ENCODE results near the gene SDK1. TPM values are rescaled to one million over a fixed set of nuclear protein-coding genes. Genes with fewer than 3 reads are reported as not detected.

Gene SDK1
- total and polyA plus RNA-seq, 2 of the 8 experiments (the other 6 are each of a cell fraction or from before 2014, with no cell fraction given): 3.3 to 7.2 TPM

DNA sequence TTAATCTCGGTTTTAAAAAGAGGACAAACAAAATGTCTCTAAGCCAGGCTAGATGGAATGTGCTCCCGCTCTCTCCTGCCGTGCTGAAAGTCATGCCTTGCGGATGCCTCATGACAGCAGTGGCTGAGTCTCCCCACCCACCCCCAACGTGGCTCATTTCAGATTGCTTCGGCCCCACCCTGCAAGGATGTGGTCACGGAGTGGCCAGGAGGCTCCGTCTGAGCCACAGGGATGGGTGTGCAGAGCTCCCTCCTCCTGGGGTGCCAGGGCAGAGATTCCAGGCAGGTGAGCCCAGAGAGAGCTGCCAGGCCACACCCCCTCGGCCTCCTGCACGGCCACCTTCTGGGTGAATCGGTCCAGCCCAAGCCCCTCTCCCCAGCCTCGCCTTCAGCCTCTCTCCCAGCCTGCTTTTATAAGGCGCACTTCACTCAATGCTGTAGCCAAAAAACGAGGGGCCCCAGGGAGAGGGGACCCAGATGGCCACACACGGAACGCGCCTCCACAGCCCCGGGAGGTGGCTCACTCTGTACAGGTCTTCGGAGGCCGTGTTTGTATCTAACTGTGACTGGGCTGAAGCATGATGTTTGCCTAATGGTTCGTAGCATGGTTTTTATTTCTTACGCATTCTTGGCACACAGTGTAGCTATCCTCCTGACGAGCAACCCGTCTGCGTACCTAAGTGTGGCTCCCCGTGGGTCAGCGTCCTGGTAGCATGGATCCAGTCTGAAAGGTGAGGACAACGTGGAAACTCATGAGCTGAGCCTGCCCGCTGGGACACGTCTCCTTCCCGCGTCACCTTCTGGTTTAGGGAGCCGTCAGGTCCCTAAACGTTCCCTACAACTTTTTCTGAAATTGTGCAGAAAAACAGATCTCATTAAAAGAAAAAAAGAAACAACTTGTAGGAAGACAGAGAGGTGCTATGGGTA is 967.3 kb downstream of the SDK1 start:
- Histone ChIP-seq H3K14ac (ENCODE audit: insufficient read length) (no peak overlapping the region), H2BK120ac (replicated peaks; ENCODE audit: low read depth, low read length) (no peak overlapping the region), H3K9ac (replicated peaks in 1 of 4; ENCODE audit: extremely low read depth in 1 of 4, low read depth in 3 of 4, low read length in 3 of 4) (no peak overlapping the region), H3K4ac (replicated peaks; ENCODE audit: insufficient read length, low read depth, low read length) (peak overlapping the region; percentile 46), H3K23ac (ENCODE audit: insufficient read length) (no peak overlapping the region), H3K23me2 (ENCODE audit: low read depth, low read length) (no peaks in the 10 kb centered on the region), H2BK15ac (ENCODE audit: low read length) (peak overlapping the region; percentile 49; the same call in 1 of the 2 replicates), H2BK20ac (ENCODE audit: low read length) (no peak overlapping the region), H2AFZ (ENCODE audit: low read length) (no peak overlapping the region), H3K4me3 (ENCODE audit: extremely low read depth in 1 of 4, insufficient read depth in 2 of 4, low read depth in 3 of 4, low read length in 4 of 4) (no peak overlapping the region), H4K20me1 (replicated peaks in 1 of 2; ENCODE audit: control insufficient read depth in 1 of 2, insufficient read depth in 2 of 2, low read length in 2 of 2) (no peaks in the 10 kb centered on the region), H4K91ac (replicated peaks; ENCODE audit: insufficient read length, low read length) (peak overlapping the region; percentile 46), H3K4me1 (replicated peaks in 1 of 4; ENCODE audit: control insufficient read depth in 3 of 4, insufficient read depth in 4 of 4, low read length in 3 of 4) (no peaks in the 10 kb centered on the region; a peak in 5 of 7 replicates), H4K8ac (ENCODE audit: extremely low read depth, insufficient read depth, low read length) (peak overlapping the region; percentile 72), H3K79me1 (ENCODE audit: low read depth, low read length) (no peaks in the 10 kb centered on the region), H3K36me3 (ENCODE audit: control insufficient read depth in 2 of 4, insufficient read depth in 4 of 4, low read length in 3 of 4) (no peaks in the 10 kb centered on the region), H3K4me2 (ENCODE audit: insufficient read depth in 1 of 2, low read depth in 2 of 2, low read length in 2 of 2) (no peak overlapping the region), H3K9me3 (ENCODE audit: insufficient read depth in 2 of 2, low read depth in 1 of 2, low read length in 1 of 2) (peaks cover 0 to 3% of the 10 kb centered on the region in 2 experiments; a peak in 1 of 4 replicates), H3K79me2 (ENCODE audit: control insufficient read depth in 1 of 2, insufficient read depth in 2 of 2, low read length in 2 of 2) (no peaks in the 10 kb centered on the region), H3K27me3 (replicated peaks in 1 of 4; ENCODE audit: control insufficient read depth in 3 of 4, extremely low read depth in 1 of 4, insufficient read depth in 3 of 4, low read length in 3 of 4) (no peaks in the 10 kb centered on the region), H3K18ac (ENCODE audit: extremely low read depth, low read length) (no peak overlapping the region), H2BK12ac (ENCODE audit: low read depth, low read length) (no peak overlapping the region), H3K27ac (ENCODE audit: low read depth, low read length) (no peak overlapping the region), H4K5ac (ENCODE audit: insufficient read length, low read depth, low read length) (no peak overlapping the region), H2BK5ac (ENCODE audit: low read depth, low read length) (no peak overlapping the region), H3K56ac (replicated peaks; ENCODE audit: insufficient read length, low read depth, low read length) (no peak overlapping the region), H2AK5ac (ENCODE audit: low read depth, low read length) (0 out of 2 replicates have a peak overlapping the region, but pooled peaks have one; percentile 84)
- no peak for FAIRE-seq
- POLR2A ChIA-PET (ENCODE audit: partially characterized antibody): no interaction called here
- DNase-seq (ENCODE audit: low read depth in 1 of 2, low spot score in 2 of 2): peak in 1 of 2 experiments; percentile 46
- WGBS, 2 experiments (ENCODE audit: extremely low coverage in 1 of 2, insufficient coverage in 1 of 2, insufficient read length in 1 of 2, insufficient replicate concordance in 2 of 2, low coverage in 1 of 2, low lambda C conversion rate in 2 of 2, missing lambda C conversion rate in 1 of 2): 88% methylated on average over 31 of the region's 34 CpGs; no CpG with 5 or more reads in 1 of the 2 experiments
- CTCF ChIA-PET (ENCODE audit: partially characterized antibody): interaction anchor here (0.5 to 1.3 kb wide), 3 partner anchors 24 to 359 kb away, joined by 3 to 4 read pairs (median 3); no protein-coding TSS in a partner anchor
- TF ChIP-seq RNF2 (IDR thresholded peaks at IDR 0.05; ENCODE audit: borderline replicate concordance, low read depth, low read length, missing control alignments, poor library complexity, severe bottlenecking) (no peak), EP300 (IDR thresholded peaks at IDR 0.05; ENCODE audit: borderline replicate concordance in 1 of 2, low read depth in 2 of 2, low read length in 2 of 2) (no peak), CBX8 (IDR thresholded peaks at IDR 0.05; ENCODE audit: borderline replicate concordance, low read depth, low read length) (no peak), JUN (IDR thresholded peaks at IDR 0.05; ENCODE audit: low read depth, low read length) (no peak), SP1 (IDR thresholded peaks at IDR 0.05; ENCODE audit: low read depth, low read length) (no peak), HDAC6 (IDR thresholded peaks at IDR 0.05; ENCODE audit: low read depth, low read length) (no peak), POLR2A (IDR thresholded peaks at IDR 0.05; ENCODE audit: control extremely low read depth in 1 of 2, low read depth in 2 of 2, low read length in 2 of 2) (no peak), SIN3A (conservative IDR thresholded peaks at IDR 0.05 in 1 of 2, IDR thresholded peaks at IDR 0.05 in 1 of 2; ENCODE audit: low read depth in 1 of 2, low read length in 2 of 2) (no peak), YY1 (IDR thresholded peaks at IDR 0.05; ENCODE audit: low read depth, low read length) (no peak), CREB1 (IDR thresholded peaks at IDR 0.05) (no peak), BACH1 (IDR thresholded peaks at IDR 0.05; ENCODE audit: low read length) (no peak)
- TF ChIP-seq, protein P1, sequence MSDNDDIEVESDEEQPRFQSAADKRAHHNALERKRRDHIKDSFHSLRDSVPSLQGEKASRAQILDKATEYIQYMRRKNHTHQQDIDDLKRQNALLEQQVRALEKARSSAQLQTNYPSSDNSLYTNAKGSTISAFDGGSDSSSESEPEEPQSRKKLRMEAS (IDR thresholded peaks at IDR 0.05): no peak
